GM13977 (cell line): Measurements from ENCODE around the gene IL1R1.

ENCODE experiments used
- DNase-seq: peaks from one replicate; pipeline ENCODE4 v3.0.0; 2012; ENCODE audit warnings: low spot score
- CTCF ChIP-seq: IDR thresholded peaks from 2 replicates; pipeline ENCODE4 v1.5.1; 2012; ENCODE audit warnings: mild to moderate bottlenecking, control low read depth; ENCODE audit not compliant: insufficient read depth; ENCODE audit errors: extremely low read depth, missing control alignments
- in situ Hi-C: fragments of 300-500 bp; cut with MboI; formaldehyde crosslinking; loops from one replicate; pipeline ENCODE4 v1.12.0; 2022; ENCODE audit warnings: low sequenced_read_pairs, low pct_unique_long_range_greater_than_20kb, mixed read lengths, inconsistent platforms; ENCODE audit not compliant: unreplicated experiment

The IL1R1 gene

GRCh38 chr2:102126660-102127059 lies 15.9 kb upstream of the IL1R1 start:
- TF ChIP-seq CTCF = no peak
- in situ Hi-C loops = no loop called here
- DNase-seq = no peak

- no peak for TF ChIP-seq CTCF
- DNase-seq = no peak
- in situ Hi-C loops = no loop called here
Observed at GRCh38 chr2:102129082-102129481, 13.5 kb upstream of the IL1R1 start.

GRCh38 chr2:102129951-102130646 lies 12.4 kb upstream of the IL1R1 start:
- TF ChIP-seq CTCF = no peak
- in situ Hi-C loops = no loop called here
- no peak for DNase-seq

GRCh38 chr2:102130647-102130991 lies 11.9 kb upstream of the IL1R1 start:
- in situ Hi-C loops = no loop called here

GRCh38 chr2:102131564-102131963 lies 11.0 kb upstream of the IL1R1 start:
- DNase-seq = no peak
- TF ChIP-seq CTCF = no peak
- in situ Hi-C loops = no loop called here

More at GRCh38 chr2:102130647-102130991, 11.9 kb upstream of the IL1R1 start:
- TF ChIP-seq CTCF = no peak
- DNase-seq = no peak

- DNase-seq = no peak
- TF ChIP-seq CTCF = no peak
- in situ Hi-C loops = no loop called here
Observed at GRCh38 chr2:102137138-102137537, 5.4 kb upstream of the IL1R1 start.
